Fibroblast of lung (primary cell): Measurements from ENCODE around the gene CTPS2. TPM values are rescaled to one million over a fixed set of nuclear protein-coding genes. Genes with fewer than 3 reads are reported as not detected.
A peak's percentile ranks its signal among the peaks of the same experiment; 100 is the strongest.
"Not testable (repeated sequence)": the region's sequence is repeated elsewhere in the genome, so short reads cannot be mapped to it uniquely, and the experiment has no call there.

Experiments
- DNase-seq, 2 donors: peaks; one replicate each; pipeline versions ENCODE4 v3.0.0 to v3.0.0-alpha.2; 2010; ENCODE audit warnings: low read depth in 2 of 2
- H2AFZ ChIP-seq: 2 replicates; pipeline ENCODE4 v1.5.1; 2012; ENCODE audit warnings: low read length, control low read depth, inconsistent platforms
- H3K27ac ChIP-seq: 2 replicates; pipeline ENCODE4 v1.5.1; 2011; ENCODE audit warnings: low read length, control low read depth; ENCODE audit not compliant: insufficient read depth
- H3K27me3 ChIP-seq: 2 replicates; pipeline ENCODE4 v1.5.1; 2011; ENCODE audit warnings: mild to moderate bottlenecking, low read length; ENCODE audit not compliant: control insufficient read depth, insufficient read depth
- H3K36me3 ChIP-seq: 2 replicates; pipeline ENCODE4 v1.5.1; 2011; ENCODE audit warnings: low read length; ENCODE audit not compliant: control insufficient read depth, insufficient read depth
- H3K4me1 ChIP-seq: 2 replicates; pipeline ENCODE4 v1.5.1; 2011; ENCODE audit warnings: low read length; ENCODE audit not compliant: control insufficient read depth, insufficient read depth; ENCODE audit errors: extremely low read depth
- H3K4me2 ChIP-seq: 2 replicates; pipeline ENCODE4 v1.5.1; 2011; ENCODE audit warnings: low read length, control low read depth; ENCODE audit not compliant: insufficient read depth; ENCODE audit errors: extremely low read depth
- H3K4me3 ChIP-seq, 4 experiments: fragments of 200-600 bp in 1 of 4; sonication (generic) in 1 of 4; replicated peaks in 1 of 4; 2 replicates each; pipeline ENCODE4 v1.5.1; 2011 to 2016; ENCODE audit warnings: low read length in 4 of 4, low read depth in 3 of 4, mild to moderate bottlenecking in 3 of 4, control low read depth in 2 of 4, inconsistent platforms in 1 of 4, mixed read lengths in 1 of 4; ENCODE audit not compliant: insufficient read depth in 1 of 4; ENCODE audit errors: control extremely low read depth in 1 of 4
- H3K79me2 ChIP-seq: 2 replicates; pipeline ENCODE4 v1.5.1; 2012; ENCODE audit warnings: mild to moderate bottlenecking, low read length, inconsistent platforms; ENCODE audit not compliant: control insufficient read depth, insufficient read depth
- H3K9ac ChIP-seq: 2 replicates; pipeline ENCODE4 v1.5.1; 2011; ENCODE audit warnings: mild to moderate bottlenecking, low read length, control low read depth; ENCODE audit not compliant: insufficient read depth
- H3K9me3 ChIP-seq: 2 replicates; pipeline ENCODE4 v1.5.1; 2012; ENCODE audit warnings: low read depth, low read length; ENCODE audit not compliant: control insufficient read depth, insufficient read depth
- H4K20me1 ChIP-seq: 2 replicates; pipeline ENCODE4 v1.5.1; 2011; ENCODE audit warnings: low read length; ENCODE audit not compliant: control insufficient read depth, insufficient read depth; ENCODE audit errors: extremely low read depth
- CTCF ChIP-seq, 2 donors: IDR thresholded peaks in 1 of 2; conservative IDR thresholded peaks in 1 of 2; 1 replicate in 1 of 2; 2 replicates in 1 of 2; pipeline ENCODE4 v1.5.1; 2011 to 2012; ENCODE audit warnings: low read length in 2 of 2, control low read depth in 1 of 2, inconsistent platforms in 1 of 2, low read depth in 1 of 2, mild to moderate bottlenecking in 1 of 2
- EZH2 ChIP-seq: IDR thresholded peaks from 2 replicates; pipeline ENCODE4 v1.5.1; 2012; ENCODE audit warnings: low read length, control low read depth, mild to moderate bottlenecking; ENCODE audit errors: missing control alignments
- polyA plus RNA-seq, 2 donors: library from polyadenylated mRNA; depleted of rRNA in 1 of 2; stranded (reverse) in 1 of 2; unstranded in 1 of 2; fragments of >200 nt; gene quantifications; 2 replicates each; pipeline ENCODE4 v1.2.1, GENCODE V29; 2011 to 2012; ENCODE audit warnings: missing spikeins in 1 of 2
- total RNA-seq: library from RNA; depleted of rRNA; stranded (reverse); fragments of >200 nt; gene quantifications from 2 replicates; pipeline ENCODE4 v1.2.1, GENCODE V29; 2014

The CTPS2 gene
- total and polyA plus RNA-seq, 2 donors (not counting 1 experiment from before 2014, with no cell fraction given): 5.4 to 9.9 TPM

DNA sequence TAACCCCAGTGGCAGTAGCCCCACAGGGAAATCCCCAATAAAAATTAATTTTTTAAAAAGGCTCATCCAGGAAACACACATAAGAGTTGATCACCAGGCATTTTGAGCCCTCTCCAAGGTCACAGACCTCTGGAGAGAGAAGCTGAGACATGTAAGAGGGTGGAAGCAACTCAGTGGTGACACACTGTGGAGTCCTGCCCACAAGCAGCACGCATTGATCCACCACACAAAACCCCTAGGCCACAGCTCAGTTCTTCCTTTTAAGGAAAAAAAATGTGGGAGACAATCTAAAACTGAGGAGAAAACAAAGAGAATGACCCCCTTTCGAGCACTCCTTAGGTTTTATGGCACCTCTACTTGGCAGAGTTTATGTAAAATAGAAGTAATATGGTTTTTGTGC lies 134.3 kb downstream of the CTPS2 start:
- Histone ChIP-seq H3K4me2 (no peak overlapping the region), H3K4me1 (no peaks in the 10 kb centered on the region), H3K27me3 (no peaks in the 10 kb centered on the region), H2AFZ (no peak overlapping the region), H3K79me2 (no peaks in the 10 kb centered on the region), H4K20me1 (no peaks in the 10 kb centered on the region), H3K36me3 (no peaks in the 10 kb centered on the region), H3K27ac (no peak overlapping the region), H3K9me3 (no peaks in the 10 kb centered on the region), H3K4me3 (no peak overlapping the region), H3K9ac (no peak overlapping the region)
- peak; percentile 13 to 35 for DNase-seq
- TF ChIP-seq EZH2 (no peak), CTCF (conservative IDR thresholded peaks at IDR 0.05 in 1 of 2, IDR thresholded peaks at IDR 0.05 in 1 of 2; ENCODE audit: low read depth in 1 of 2, low read length in 2 of 2) (no peak)

GRCh38 chrX:16577483-16578029 lies 134.9 kb downstream of the CTPS2 start:
- Histone ChIP-seq H3K4me2 (no peak overlapping the region), H3K4me3 (no peak overlapping the region), H3K79me2 (no peaks in the 10 kb centered on the region), H3K36me3 (no peaks in the 10 kb centered on the region), H4K20me1 (no peaks in the 10 kb centered on the region), H3K4me1 (no peaks in the 10 kb centered on the region), H2AFZ (no peak overlapping the region), H3K27ac (no peak overlapping the region), H3K9me3 (no peaks in the 10 kb centered on the region), H3K27me3 (no peaks in the 10 kb centered on the region), H3K9ac (no peak overlapping the region)
- TF ChIP-seq EZH2: no peak
- no peak for TF ChIP-seq CTCF (conservative IDR thresholded peaks at IDR 0.05 in 1 of 2, IDR thresholded peaks at IDR 0.05 in 1 of 2; ENCODE audit: low read depth in 1 of 2, low read length in 2 of 2)
- DNase-seq: no peak

- H3K4me2 ChIP-seq, H3K27me3 ChIP-seq, H3K27ac ChIP-seq, H3K4me1 ChIP-seq, H3K4me3 ChIP-seq, H3K9ac ChIP-seq, H3K36me3 ChIP-seq, H4K20me1 ChIP-seq, DNase-seq, H2AFZ ChIP-seq, H3K79me2 ChIP-seq, H3K9me3 ChIP-seq: not testable (repeated sequence)
Observed at GRCh38 chrX:16575388-16575787, 137.1 kb downstream of the CTPS2 start.
